Measurements from ENCODE around the gene MZT2A.
"Not testable (repeated sequence)": the region's sequence is repeated elsewhere in the genome, so short reads cannot be mapped to it uniquely, and the experiment has no call there.

Gene MZT2A

DNA sequence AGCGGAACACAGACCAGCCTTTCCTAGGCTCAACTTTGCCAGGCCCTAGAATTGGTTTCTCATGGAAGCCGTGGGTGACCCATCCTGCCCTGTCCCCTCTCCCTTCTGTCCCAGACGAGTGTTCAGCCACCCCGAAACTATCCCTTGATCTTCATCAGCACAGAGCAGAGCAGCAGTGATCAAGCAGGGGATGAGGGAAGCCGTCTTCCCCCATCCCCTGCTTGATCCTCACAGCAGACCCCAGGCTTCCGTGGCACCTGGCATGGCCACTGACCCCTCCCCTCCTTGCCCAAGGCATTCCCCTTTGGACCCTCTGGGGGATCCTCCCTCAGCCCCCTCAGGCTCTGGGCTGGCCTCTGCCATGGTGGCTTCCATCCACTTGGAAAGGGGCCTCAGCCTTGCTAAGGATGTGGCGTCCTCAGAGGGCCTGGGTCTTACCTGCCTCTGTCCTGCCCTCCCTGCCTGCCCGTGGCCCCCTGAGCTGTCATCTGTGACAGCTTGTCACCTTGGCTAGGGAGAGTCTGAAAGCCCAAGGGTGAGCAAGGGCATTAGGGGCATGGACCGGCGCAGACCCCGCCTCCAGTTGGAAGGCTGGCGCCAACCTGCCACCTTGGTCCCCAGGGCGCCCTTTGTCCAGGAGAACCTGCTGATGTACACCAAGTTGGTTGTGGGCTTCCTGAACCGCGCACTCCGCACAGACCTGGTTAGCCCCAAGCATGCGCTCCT is 25.1 kb upstream of the MZT2A start:
- TF ChIP-seq HDGF (IDR thresholded peaks at IDR 0.05; ENCODE audit: borderline replicate concordance) = no peak
- TF ChIP-seq BHLHE40 (IDR thresholded peaks at IDR 0.05; ENCODE audit: borderline replicate concordance) = no peak
- TF ChIP-seq, protein P1, sequence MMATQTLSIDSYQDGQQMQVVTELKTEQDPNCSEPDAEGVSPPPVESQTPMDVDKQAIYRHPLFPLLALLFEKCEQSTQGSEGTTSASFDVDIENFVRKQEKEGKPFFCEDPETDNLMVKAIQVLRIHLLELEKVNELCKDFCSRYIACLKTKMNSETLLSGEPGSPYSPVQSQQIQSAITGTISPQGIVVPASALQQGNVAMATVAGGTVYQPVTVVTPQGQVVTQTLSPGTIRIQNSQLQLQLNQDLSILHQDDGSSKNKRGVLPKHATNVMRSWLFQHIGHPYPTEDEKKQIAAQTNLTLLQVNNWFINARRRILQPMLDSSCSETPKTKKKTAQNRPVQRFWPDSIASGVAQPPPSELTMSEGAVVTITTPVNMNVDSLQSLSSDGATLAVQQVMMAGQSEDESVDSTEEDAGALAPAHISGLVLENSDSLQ (IDR thresholded peaks at IDR 0.05) = no peak
- TF ChIP-seq FOXA1 (IDR thresholded peaks at IDR 0.05) = no peak
- no peak for TF ChIP-seq LEF1 (IDR thresholded peaks at IDR 0.05; ENCODE audit: borderline replicate concordance)
- TF ChIP-seq ZNF384 (IDR thresholded peaks at IDR 0.05) = no peak
- TF ChIP-seq ARNT (IDR thresholded peaks at IDR 0.05) = no peak
- no peak for TF ChIP-seq L3MBTL2 (conservative IDR thresholded peaks at IDR 0.05)
- no peak for TF ChIP-seq FOXM1 (IDR thresholded peaks at IDR 0.05; ENCODE audit: borderline replicate concordance)
- TF ChIP-seq TARDBP (IDR thresholded peaks at IDR 0.05) = no peak
- no peak for TF ChIP-seq CTBP1 (IDR thresholded peaks at IDR 0.05; ENCODE audit: borderline replicate concordance)
- no peak for TF ChIP-seq ELF4 (IDR thresholded peaks at IDR 0.05)
- TF ChIP-seq FOXK2 (IDR thresholded peaks at IDR 0.05) = no peak
- TF ChIP-seq SUZ12 (IDR thresholded peaks at IDR 0.05) = no peak
- no peak for TF ChIP-seq SP1 (IDR thresholded peaks at IDR 0.05)
- TF ChIP-seq NFRKB (IDR thresholded peaks at IDR 0.05) = no peak
- ChIA-PET CTCF (no interaction called here), POLR2A (no interaction called here)
- DNase-seq (ENCODE audit: extremely low spot score) = no peak

DNA sequence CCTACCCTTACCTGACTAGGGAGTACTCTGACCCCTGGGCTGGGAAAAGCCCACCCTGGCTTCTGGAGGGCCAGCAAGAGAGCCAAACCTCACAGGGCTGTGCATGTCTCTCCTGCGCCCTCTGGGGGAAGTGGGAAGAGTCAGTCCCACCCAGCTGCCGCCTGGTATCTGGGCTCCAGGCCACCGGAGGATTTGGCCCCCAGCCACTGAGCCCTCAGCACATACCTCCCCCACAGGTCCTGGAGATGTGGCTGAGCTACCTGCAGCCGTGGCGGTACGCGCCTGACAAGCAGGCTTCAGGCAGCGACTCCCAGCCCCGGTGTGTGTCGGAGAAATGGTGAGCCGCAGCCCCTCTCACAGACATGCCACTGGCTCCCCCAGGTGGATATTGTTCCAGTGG is 24.4 kb upstream of the MZT2A start:
- CTCF ChIA-PET; DNase-seq (ENCODE audit: extremely low spot score); POLR2A ChIA-PET: not testable (repeated sequence)

DNA sequence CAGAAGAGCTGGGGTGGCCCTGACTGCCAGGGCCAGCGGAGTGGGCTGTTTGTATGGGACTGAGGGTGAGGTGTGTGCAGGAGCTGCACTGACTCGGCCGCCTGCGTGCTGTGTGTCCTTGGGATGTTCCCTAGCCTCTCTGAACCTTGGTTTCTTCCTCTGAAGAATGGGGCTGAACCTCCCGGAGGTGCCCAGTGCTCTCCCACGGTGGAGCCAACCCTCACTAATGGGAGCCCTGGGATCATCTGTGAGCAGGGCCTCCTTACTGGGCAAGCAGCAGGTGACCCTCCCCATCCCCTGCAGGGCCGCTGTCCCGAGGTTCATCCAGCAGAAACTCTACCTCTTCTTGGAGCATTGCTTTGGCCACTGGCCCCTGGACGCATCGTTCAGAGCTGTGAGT is 23.8 kb upstream of the MZT2A start:
- POLR2A ChIA-PET = no interaction called here
- TF ChIP-seq SUZ12 (IDR thresholded peaks at IDR 0.05) (no peak), ARNT (IDR thresholded peaks at IDR 0.05) (no peak), FOXK2 (IDR thresholded peaks at IDR 0.05) (no peak), LEF1 (IDR thresholded peaks at IDR 0.05; ENCODE audit: borderline replicate concordance) (no peak), SP1 (IDR thresholded peaks at IDR 0.05) (no peak), HDGF (IDR thresholded peaks at IDR 0.05; ENCODE audit: borderline replicate concordance) (no peak), FOXA1 (IDR thresholded peaks at IDR 0.05) (no peak), BHLHE40 (IDR thresholded peaks at IDR 0.05; ENCODE audit: borderline replicate concordance) (no peak), FOXM1 (IDR thresholded peaks at IDR 0.05; ENCODE audit: borderline replicate concordance) (no peak), CTBP1 (IDR thresholded peaks at IDR 0.05; ENCODE audit: borderline replicate concordance) (no peak), TARDBP (IDR thresholded peaks at IDR 0.05) (no peak), ZNF384 (IDR thresholded peaks at IDR 0.05) (no peak), NFRKB (IDR thresholded peaks at IDR 0.05) (no peak)
- TF ChIP-seq, protein P1 (IDR thresholded peaks at IDR 0.05) = no peak
- CTCF ChIA-PET = no interaction called here

DNA sequence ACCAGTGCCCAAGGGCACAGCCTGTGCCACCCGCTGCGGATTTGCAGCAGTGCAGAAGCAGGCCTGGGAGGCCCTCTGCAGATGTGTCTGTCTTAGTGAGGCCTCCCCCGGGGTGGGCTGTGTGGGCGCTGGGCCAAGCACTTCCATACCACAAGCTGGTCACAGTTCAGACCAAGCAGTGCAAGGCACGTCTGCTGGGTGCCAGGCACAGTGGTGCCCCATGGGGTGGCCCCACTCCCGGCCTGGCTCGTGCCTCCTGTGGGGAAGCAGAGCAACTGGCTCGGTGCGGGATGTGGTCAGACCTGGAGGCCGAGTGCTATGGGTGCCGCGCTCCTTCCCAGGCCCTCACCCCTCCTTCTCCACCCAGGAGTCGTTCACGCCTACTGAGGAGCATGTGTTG is 23.0 kb upstream of the MZT2A start:
- POLR2A ChIA-PET; DNase-seq (ENCODE audit: extremely low spot score); CTCF ChIA-PET: not testable (repeated sequence)

More for the DNA sequence above, 23.8 kb upstream of the MZT2A start:
- no peak for DNase-seq (ENCODE audit: extremely low spot score)

DNA sequence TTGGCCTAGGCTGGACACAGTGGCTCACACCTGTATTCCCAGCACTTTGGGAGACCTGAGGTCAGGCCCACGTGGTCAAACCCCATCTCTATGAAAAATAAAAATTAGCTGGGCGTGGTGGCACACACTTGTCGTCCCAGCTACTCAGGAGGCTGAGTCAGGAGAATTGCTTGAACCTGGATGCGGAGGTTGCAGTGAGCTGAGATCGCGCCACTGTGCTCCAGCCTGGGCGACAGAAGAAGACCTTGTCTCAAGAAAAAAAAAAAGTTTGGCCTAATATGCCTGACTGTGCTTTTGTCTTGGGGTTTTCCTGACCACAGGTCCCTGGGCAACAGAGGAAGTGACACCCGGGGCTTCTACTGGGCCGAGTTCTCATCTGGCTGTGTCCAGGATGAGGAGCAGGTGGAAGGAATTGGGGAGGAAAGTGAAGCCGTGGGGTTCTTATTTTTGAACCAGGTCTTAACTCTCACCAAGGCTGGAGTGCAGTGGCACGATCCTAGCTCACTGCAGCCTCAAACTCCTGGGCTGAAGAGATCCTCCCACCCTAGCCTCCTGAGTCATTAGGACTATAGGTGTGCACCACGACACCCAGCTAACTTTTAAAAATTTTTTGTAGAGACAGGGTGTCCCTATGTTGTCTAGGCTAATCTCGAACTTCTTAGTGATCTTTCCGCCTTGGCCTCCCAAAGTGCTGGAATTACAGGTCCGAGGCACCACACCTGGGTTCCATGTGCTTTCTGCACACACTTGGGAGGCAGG is 22.4 kb upstream of the MZT2A start:
- CTCF ChIA-PET; POLR2A ChIA-PET; DNase-seq (ENCODE audit: extremely low spot score): not testable (repeated sequence)

DNA sequence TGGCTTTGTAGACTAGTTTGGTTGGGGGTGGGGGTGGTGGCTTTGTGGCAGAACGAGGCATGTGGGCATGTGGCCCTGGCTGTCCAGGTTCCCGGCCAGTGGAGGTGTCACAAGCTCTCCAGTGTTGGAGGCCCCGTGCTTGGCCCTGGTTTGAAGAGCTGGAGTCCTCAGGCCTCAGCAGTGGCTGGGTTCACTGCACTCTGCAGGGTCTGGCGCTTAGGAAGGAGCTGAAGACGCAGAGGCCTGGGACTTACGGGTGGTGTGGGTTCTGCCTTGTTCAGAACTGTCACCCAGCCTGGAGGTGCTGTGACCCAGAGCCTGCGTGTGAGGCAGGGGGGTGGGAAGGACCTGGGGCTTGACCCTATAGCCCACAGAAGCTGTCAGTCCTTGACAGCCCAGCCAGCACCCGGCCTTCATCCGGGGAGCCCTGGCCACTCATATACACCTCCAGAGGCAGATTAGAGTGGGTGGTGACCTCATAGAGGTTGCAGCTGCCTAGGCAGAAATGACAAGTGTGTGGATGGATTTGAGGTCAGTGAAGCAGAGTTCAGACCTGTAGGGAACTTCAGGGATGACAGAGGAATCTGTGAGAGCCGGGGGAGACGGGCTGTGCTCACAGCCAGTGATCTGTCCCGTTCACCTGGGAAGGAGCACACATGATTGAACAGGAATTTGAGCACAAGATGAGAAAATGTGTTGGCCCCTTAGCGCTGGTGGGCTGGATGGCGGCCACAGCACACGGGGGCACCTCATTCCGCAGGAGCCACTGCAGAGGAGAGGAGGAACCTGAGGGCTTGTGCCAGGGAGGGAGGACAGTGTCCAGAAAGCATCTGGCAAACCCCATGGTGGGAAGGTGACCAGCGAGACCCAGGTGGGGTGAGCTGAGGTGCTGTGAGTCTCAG is 20.0 kb upstream of the MZT2A start:
- CTCF ChIA-PET; DNase-seq (ENCODE audit: extremely low spot score); POLR2A ChIA-PET: not testable (repeated sequence)

DNA sequence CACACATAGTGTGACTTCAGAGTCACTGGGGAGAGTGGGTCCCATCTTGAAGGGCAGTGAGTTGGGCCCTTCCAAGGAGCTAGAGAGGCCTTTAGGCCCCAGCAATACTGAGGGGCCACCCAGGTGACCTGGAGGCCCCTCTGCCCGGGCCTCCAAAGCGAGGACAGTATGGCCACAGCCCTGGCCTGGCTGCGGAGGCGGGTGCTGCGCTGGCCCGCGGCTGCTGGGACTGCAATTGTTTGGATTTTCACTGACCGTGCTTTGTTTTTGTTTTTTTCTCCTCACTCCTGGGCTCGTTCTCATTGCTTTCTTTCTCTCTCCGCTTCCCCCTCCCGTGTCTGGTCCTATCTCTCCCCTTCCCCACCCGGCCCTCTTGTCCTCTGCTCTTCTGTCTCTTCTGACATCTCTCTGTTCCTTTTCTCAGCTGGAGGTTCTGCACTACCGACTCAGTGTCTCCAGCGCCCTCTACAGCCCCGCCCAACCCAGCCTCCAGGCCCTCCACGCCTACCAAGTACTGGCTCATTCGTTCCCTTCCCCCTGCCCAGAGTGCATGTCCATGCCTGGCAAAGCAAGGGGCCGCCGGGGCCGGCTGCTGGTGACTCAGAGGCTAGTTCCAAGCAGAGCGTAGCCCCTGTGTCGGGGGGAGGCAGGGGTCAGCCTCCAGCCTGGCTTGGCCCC is 19.2 kb upstream of the MZT2A start:
- CTCF ChIA-PET; POLR2A ChIA-PET; DNase-seq (ENCODE audit: extremely low spot score): not testable (repeated sequence)
